ENCODE data around the gene KIF5C. TPM values are rescaled to one million over a fixed set of nuclear protein-coding genes. Genes with fewer than 3 reads are reported as not detected.

Gene KIF5C
- total and polyA plus RNA-seq, 2 experiments from 2014 or later: 45.0 to 49.1 TPM

GRCh38 chr2:149001496-149001895 is 126.5 kb downstream of the KIF5C start:
- Mint-ChIP-seq H3K4me1 (peaks cover 60% of the 10 kb centered on the region), H3K27me3 (ENCODE audit: insufficient read depth, low read depth, poor library complexity) (peaks cover 7% of the 10 kb centered on the region), H3K4me3 (no peak overlapping the region), H3K36me3 (ENCODE audit: low read depth) (peaks cover 70% of the 10 kb centered on the region), H3K27ac (no peak overlapping the region), H3K9me3 (peaks cover 24% of the 10 kb centered on the region)
- Histone ChIP-seq H3K79me2 (replicated peaks; ENCODE audit: insufficient read depth) (no peaks in the 10 kb centered on the region), H3K4me1 (ENCODE audit: insufficient read depth) (peaks cover 30% of the 10 kb centered on the region), H3K9me2 (ENCODE audit: insufficient read depth) (no peaks in the 10 kb centered on the region), H4K20me1 (replicated peaks; ENCODE audit: insufficient read depth) (no peaks in the 10 kb centered on the region; the same call in 1 of the 2 replicates), H3K27me3 (ENCODE audit: insufficient read depth) (no peaks in the 10 kb centered on the region), H3K4me3 (no peak overlapping the region), H3K27ac (ENCODE audit: low read depth) (no peak overlapping the region), H3K36me3 (ENCODE audit: insufficient read depth) (peaks cover 8% of the 10 kb centered on the region), H3K4me2 (no peak overlapping the region), H3F3A (replicated peaks; ENCODE audit: low read depth) (no peaks in the 10 kb centered on the region), H2AFZ (no peak overlapping the region)
- TF ChIP-seq ZNF462 (CRISPR knock-in tag; IDR thresholded peaks at IDR 0.05): no peak
- TF ChIP-seq STAT1 (IDR thresholded peaks at IDR 0.05; ENCODE audit: unreplicated experiment): no peak
- no peak for TF ChIP-seq EZH2phosphoT487 (IDR thresholded peaks at IDR 0.05; ENCODE audit: unreplicated experiment)
- TF ChIP-seq ETS1 (IDR thresholded peaks at IDR 0.05): no peak
- TF ChIP-seq EZH2 (IDR thresholded peaks at IDR 0.05; ENCODE audit: low read depth, unreplicated experiment): no peak
- no peak for TF ChIP-seq ZNF114 (CRISPR knock-in tag; IDR thresholded peaks at IDR 0.05)
- no peak for TF ChIP-seq NANOG (IDR thresholded peaks at IDR 0.05; ENCODE audit: borderline replicate concordance)
- no peak for TF ChIP-seq ZNF331 (CRISPR knock-in tag; IDR thresholded peaks at IDR 0.05; ENCODE audit: low read depth)
- no peak for TF ChIP-seq POLR2AphosphoS5 (IDR thresholded peaks at IDR 0.05; ENCODE audit: low read depth)
- TF ChIP-seq JUNB (IDR thresholded peaks at IDR 0.05; ENCODE audit: unreplicated experiment): no peak
- TF ChIP-seq, protein P1, sequence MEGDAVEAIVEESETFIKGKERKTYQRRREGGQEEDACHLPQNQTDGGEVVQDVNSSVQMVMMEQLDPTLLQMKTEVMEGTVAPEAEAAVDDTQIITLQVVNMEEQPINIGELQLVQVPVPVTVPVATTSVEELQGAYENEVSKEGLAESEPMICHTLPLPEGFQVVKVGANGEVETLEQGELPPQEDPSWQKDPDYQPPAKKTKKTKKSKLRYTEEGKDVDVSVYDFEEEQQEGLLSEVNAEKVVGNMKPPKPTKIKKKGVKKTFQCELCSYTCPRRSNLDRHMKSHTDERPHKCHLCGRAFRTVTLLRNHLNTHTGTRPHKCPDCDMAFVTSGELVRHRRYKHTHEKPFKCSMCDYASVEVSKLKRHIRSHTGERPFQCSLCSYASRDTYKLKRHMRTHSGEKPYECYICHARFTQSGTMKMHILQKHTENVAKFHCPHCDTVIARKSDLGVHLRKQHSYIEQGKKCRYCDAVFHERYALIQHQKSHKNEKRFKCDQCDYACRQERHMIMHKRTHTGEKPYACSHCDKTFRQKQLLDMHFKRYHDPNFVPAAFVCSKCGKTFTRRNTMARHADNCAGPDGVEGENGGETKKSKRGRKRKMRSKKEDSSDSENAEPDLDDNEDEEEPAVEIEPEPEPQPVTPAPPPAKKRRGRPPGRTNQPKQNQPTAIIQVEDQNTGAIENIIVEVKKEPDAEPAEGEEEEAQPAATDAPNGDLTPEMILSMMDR (conservative IDR thresholded peaks at IDR 0.05; ENCODE audit: low read depth in 2 of 2): no peak
- TF ChIP-seq REST (IDR thresholded peaks at IDR 0.05; ENCODE audit: unreplicated experiment): no peak
- no peak for TF ChIP-seq CREB1 (CRISPR knock-in tag; IDR thresholded peaks at IDR 0.05; ENCODE audit: low read depth)
- DNase-seq (ENCODE audit: low spot score) (no peak), ATAC-seq (no peak)

Data from GM23338 (cell line).